ENCODE results near the gene MOB4. TPM values are rescaled to one million over a fixed set of nuclear protein-coding genes. Genes with fewer than 3 reads are reported as not detected.

The MOB4 gene
- total RNA-seq, 1 donor from 2014 or later = 25.1 TPM

- Histone ChIP-seq H3K36me3 (ENCODE audit: control insufficient read depth in 3 of 3, insufficient read depth in 3 of 3, low read length in 3 of 3) (no peaks in the 10 kb centered on the region), H3K27ac (ENCODE audit: low read depth, low read length) (no peak overlapping the region), H3K27me3 (ENCODE audit: control insufficient read depth in 3 of 3, insufficient read depth in 3 of 3, low read length in 3 of 3) (no peaks in the 10 kb centered on the region), H3K4me1 (ENCODE audit: control insufficient read depth in 3 of 3, insufficient read depth in 3 of 3, low read length in 3 of 3) (no peaks in the 10 kb centered on the region), H3K4me3 (ENCODE audit: low read length in 3 of 3) (no peak overlapping the region), H3K9me3 (ENCODE audit: control insufficient read depth in 3 of 3, low read length in 3 of 3) (no peaks in the 10 kb centered on the region), H3K9ac (ENCODE audit: low read depth in 1 of 3, low read length in 3 of 3) (no peak overlapping the region)
Measured at GRCh38 chr2:197600306-197600705, 84.4 kb downstream of the MOB4 start.

DNA sequence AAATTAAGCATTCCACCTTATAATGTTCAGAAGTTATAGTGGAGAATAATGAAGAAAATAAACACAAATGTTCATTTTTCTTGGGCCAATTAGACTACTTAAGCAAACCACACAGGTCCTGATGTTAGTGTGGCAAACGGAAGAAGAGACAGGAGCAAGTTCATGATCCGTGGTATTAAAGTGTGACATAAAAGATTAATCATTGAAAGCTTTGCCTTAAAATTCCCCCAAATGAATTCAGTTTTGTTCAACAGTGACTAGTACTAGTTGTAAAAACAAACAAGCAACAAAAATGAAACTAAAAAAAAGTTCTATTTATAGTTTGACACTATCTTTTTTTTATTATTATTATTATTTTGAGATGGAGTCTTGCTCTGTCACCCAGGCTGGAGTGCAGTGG is 85.9 kb downstream of the MOB4 start:
- no peaks in the 10 kb centered on the region for H3K27me3 ChIP-seq (ENCODE audit: control insufficient read depth in 3 of 3, insufficient read depth in 3 of 3, low read length in 3 of 3)
- no peaks in the 10 kb centered on the region for H3K9me3 ChIP-seq (ENCODE audit: control insufficient read depth in 3 of 3, low read length in 3 of 3)
- no peak overlapping the region for H3K4me3 ChIP-seq (ENCODE audit: low read length in 3 of 3)
- no peaks in the 10 kb centered on the region for H3K36me3 ChIP-seq (ENCODE audit: control insufficient read depth in 3 of 3, insufficient read depth in 3 of 3, low read length in 3 of 3)
- no peak overlapping the region for H3K27ac ChIP-seq (ENCODE audit: low read depth, low read length)
- H3K9ac ChIP-seq (ENCODE audit: low read depth in 1 of 3, low read length in 3 of 3) = no peak overlapping the region
- no peaks in the 10 kb centered on the region for H3K4me1 ChIP-seq (ENCODE audit: control insufficient read depth in 3 of 3, insufficient read depth in 3 of 3, low read length in 3 of 3)

Small RNA genes within 50 kb of the gene (small RNA-seq; reads per million reads assigned to genes)
- gene AC020550.1 = not detected

Other genes with a start within 250 kb of the MOB4 start
- 26.6 TPM for gene ANKRD44, start 205.3 kb upstream of the MOB4 start, total RNA-seq
- 152 TPM for gene SF3B1, start 81.0 kb upstream of the MOB4 start, total RNA-seq
- gene COQ10B, start 62.5 kb upstream of the MOB4 start, total RNA-seq = 10.4 TPM
- 146 TPM for gene HSPD1, start 16.2 kb upstream of the MOB4 start, total RNA-seq
- gene HSPE1, start 15.7 kb upstream of the MOB4 start, total RNA-seq = 80.4 TPM
- gene RFTN2, start 159.5 kb downstream of the MOB4 start, total RNA-seq = 14.1 TPM
- 4.2 TPM for gene MARS2, start 189.3 kb downstream of the MOB4 start, total RNA-seq

Measured in skeletal muscle tissue (tissue), 5 donors.